Activated naive CD8-positive, alpha-beta T cell treated with anti-CD3 and anti-CD28 coated beads for 36 hours (primary cell): ENCODE results near the gene MED13. TPM values are rescaled to one million over a fixed set of nuclear protein-coding genes. Genes with fewer than 3 reads are reported as not detected.
A peak's percentile ranks its signal among the peaks of the same experiment; 100 is the strongest.

Experiments
- DNase-seq: peaks from one replicate; pipeline ENCODE4 v3.0.0; 2021
- H3K27ac Mint-ChIP-seq: one replicate; pipeline ENCODE4 v1.8.0; 2022; ENCODE audit warnings: mild to moderate bottlenecking, moderate library complexity, mixed read lengths
- H3K27me3 Mint-ChIP-seq: one replicate; pipeline ENCODE4 v1.8.0; 2022; ENCODE audit warnings: mild to moderate bottlenecking, mixed read lengths
- H3K36me3 Mint-ChIP-seq: one replicate; pipeline ENCODE4 v1.8.0; 2021; ENCODE audit warnings: mild to moderate bottlenecking, mixed read lengths
- H3K4me1 Mint-ChIP-seq: one replicate; pipeline ENCODE4 v1.8.0; 2021; ENCODE audit warnings: mixed read lengths
- H3K4me3 Mint-ChIP-seq: one replicate; pipeline ENCODE4 v1.8.0; 2022; ENCODE audit warnings: mild to moderate bottlenecking, moderate library complexity, mixed read lengths
- H3K9me3 Mint-ChIP-seq: one replicate; pipeline ENCODE4 v1.8.0; 2022; ENCODE audit warnings: mixed read lengths
- total RNA-seq, 2 experiments: library from RNA; stranded (reverse); gene quantifications; one replicate each; pipeline ENCODE4 v1.2.3, GENCODE V29; 2021

MED13 gene
- total RNA-seq, result 10 to 100 TPM; 37.8 to 39.1 TPM

GRCh38 chr17:62064791-62065563 lies at the start of gene MED13:
MED13 (minus strand) TSS chr17:62065278; CDS start chr17:62065205, 73 bp downstream.
- peaks cover 31% of the 10 kb centered on the region for H3K4me1 Mint-ChIP-seq
- no peaks in the 10 kb centered on the region for H3K27me3 Mint-ChIP-seq
- DNase-seq, result peak; percentile 57
- no peaks in the 10 kb centered on the region for H3K9me3 Mint-ChIP-seq
- H3K4me3 Mint-ChIP-seq, result peak within 1 kb of the TSS; percentile 98
- peaks cover 18% of the 10 kb centered on the region for H3K36me3 Mint-ChIP-seq
- peak within 1 kb of the TSS; percentile 98 for H3K27ac Mint-ChIP-seq

- no peak for DNase-seq
- Mint-ChIP-seq H3K4me1 (no peaks in the 10 kb centered on the region), H3K9me3 (peaks cover 3% of the 10 kb centered on the region), H3K27ac (no peak overlapping the region), H3K4me3 (no peak overlapping the region), H3K36me3 (no peaks in the 10 kb centered on the region), H3K27me3 (no peaks in the 10 kb centered on the region)
Measured at GRCh38 chr17:62112229-62112628, 47.2 kb upstream of the MED13 start.

DNA sequence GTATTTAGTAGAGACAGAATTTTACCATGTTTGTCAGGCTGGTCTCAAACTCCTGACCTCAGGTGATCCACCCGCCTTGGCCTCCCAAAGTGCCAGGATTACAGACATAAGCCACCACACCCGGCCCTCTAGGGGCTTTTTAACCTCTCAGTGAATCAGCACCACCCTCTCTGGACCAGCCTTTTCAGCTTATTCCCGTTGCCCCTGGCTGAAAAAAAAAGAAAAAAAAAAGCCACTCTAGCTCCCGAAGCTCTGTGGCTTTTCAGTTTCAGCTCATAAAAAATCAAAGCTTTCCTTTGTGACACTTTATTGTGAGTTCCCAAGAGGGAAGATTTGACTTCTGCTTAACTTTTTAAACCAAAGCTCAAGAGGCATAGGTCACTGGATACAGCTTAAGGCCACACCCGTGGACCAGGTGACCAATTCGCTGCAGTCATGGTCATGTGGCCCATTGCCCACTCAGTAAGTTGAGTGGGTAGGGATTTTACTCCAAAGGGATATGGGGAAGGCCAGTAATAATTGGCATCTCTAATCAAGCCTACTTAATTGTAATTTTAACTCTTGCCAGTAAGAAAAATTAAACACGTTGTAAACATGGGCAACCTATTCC lies 46.6 kb upstream of the MED13 start:
- Mint-ChIP-seq H3K9me3 (peaks cover 3% of the 10 kb centered on the region), H3K27ac (no peak overlapping the region), H3K4me1 (no peaks in the 10 kb centered on the region), H3K4me3 (no peak overlapping the region), H3K27me3 (no peaks in the 10 kb centered on the region), H3K36me3 (no peaks in the 10 kb centered on the region)
- DNase-seq, result no peak

GRCh38 chr17:62110923-62111484 lies 45.9 kb upstream of the MED13 start:
- no peak overlapping the region for H3K4me3 Mint-ChIP-seq
- H3K4me1 Mint-ChIP-seq, result no peaks in the 10 kb centered on the region
- no peak for DNase-seq
- H3K27me3 Mint-ChIP-seq, result no peaks in the 10 kb centered on the region
- H3K27ac Mint-ChIP-seq, result no peak overlapping the region
- no peaks in the 10 kb centered on the region for H3K36me3 Mint-ChIP-seq
- peaks cover 3% of the 10 kb centered on the region for H3K9me3 Mint-ChIP-seq

DNA sequence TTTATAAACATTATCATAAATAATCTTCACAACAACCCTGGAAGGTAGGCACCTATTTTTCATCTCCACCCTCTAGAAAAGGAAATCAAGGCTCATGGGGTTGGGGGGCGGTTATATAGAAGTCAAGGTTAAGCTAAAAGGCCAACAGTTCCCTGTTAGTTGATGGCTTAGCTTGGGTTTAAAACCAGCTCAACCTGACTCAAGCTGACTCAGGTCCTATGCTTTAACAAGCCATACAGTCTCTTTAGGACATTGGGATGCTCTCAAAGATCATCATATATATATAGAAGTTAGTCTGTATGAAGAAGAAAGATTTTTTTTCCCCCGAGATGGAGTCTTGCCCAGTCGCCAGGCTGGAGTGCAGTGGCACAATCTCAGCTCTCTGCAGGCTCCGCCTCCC lies 44.8 kb upstream of the MED13 start:
- Mint-ChIP-seq H3K4me3 (no peak overlapping the region), H3K27me3 (no peaks in the 10 kb centered on the region), H3K4me1 (no peaks in the 10 kb centered on the region), H3K27ac (no peak overlapping the region), H3K9me3 (peaks cover 3% of the 10 kb centered on the region), H3K36me3 (no peaks in the 10 kb centered on the region)
- no peak for DNase-seq

GRCh38 chr17:62109378-62109902 lies 44.4 kb upstream of the MED13 start:
- H3K27me3 Mint-ChIP-seq, result no peaks in the 10 kb centered on the region
- H3K4me1 Mint-ChIP-seq, result no peaks in the 10 kb centered on the region
- H3K9me3 Mint-ChIP-seq, result peaks cover 3% of the 10 kb centered on the region

DNA sequence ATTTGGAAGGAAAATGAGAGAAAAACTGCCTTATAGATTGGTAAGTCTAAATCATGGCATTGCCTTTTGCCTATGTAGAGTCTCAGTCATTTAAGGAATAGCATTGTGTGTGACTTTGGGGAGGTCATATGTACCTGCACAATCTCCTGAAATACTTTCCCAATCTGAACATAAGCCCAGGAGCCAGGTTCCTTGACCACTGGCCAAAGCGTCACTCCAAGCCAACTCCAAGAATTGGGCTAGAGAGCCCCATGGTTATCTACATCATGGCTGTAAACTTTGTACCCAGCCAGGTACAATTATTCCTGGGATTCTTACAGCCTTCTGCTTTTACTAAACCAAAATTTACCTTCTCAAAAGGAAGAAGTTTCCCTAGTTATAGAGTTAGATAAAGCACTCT lies 40.8 kb upstream of the MED13 start:
- Mint-ChIP-seq H3K36me3 (no peaks in the 10 kb centered on the region), H3K4me3 (no peak overlapping the region), H3K4me1 (no peaks in the 10 kb centered on the region), H3K9me3 (no peaks in the 10 kb centered on the region), H3K27me3 (no peaks in the 10 kb centered on the region), H3K27ac (no peak overlapping the region)
- no peak for DNase-seq

More at GRCh38 chr17:62109378-62109902, 44.4 kb upstream of the MED13 start:
- Mint-ChIP-seq H3K27ac (no peak overlapping the region), H3K4me3 (no peak overlapping the region), H3K36me3 (no peaks in the 10 kb centered on the region)
- peak; percentile 70 for DNase-seq

DNA sequence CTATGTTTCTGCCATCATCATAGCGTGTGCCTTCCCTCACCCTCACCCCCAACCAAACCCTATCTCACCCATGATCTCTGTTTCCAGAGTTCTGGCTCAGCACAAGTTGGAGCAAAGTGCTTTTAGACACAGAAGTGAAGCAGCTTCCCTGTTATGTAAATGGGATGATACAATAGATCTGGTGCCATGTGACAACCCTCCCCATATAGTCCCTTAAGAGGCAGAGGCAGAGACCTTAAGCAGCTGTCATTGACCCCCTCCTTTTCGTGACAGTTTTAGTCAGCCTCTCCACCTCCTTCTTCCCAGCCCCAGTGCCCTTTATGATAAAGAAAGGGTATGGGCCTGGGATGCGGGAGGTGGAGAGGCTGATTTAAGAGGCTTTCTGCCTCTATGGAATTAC lies 40.3 kb upstream of the MED13 start:
- DNase-seq, result no peak
- Mint-ChIP-seq H3K36me3 (no peaks in the 10 kb centered on the region), H3K9me3 (no peaks in the 10 kb centered on the region), H3K4me1 (no peaks in the 10 kb centered on the region), H3K27me3 (no peaks in the 10 kb centered on the region), H3K4me3 (no peak overlapping the region), H3K27ac (no peak overlapping the region)

GRCh38 chr17:62101515-62101914 lies 36.4 kb upstream of the MED13 start:
- H3K27me3 Mint-ChIP-seq, result no peaks in the 10 kb centered on the region
- no peaks in the 10 kb centered on the region for H3K9me3 Mint-ChIP-seq
- H3K36me3 Mint-ChIP-seq, result no peaks in the 10 kb centered on the region
- no peak overlapping the region for H3K4me3 Mint-ChIP-seq
- H3K4me1 Mint-ChIP-seq, result peaks cover 10% of the 10 kb centered on the region
- H3K27ac Mint-ChIP-seq, result no peak overlapping the region
- DNase-seq, result no peak

GRCh38 chr17:62101090-62101489 lies 36.0 kb upstream of the MED13 start:
- no peak for DNase-seq
- Mint-ChIP-seq H3K36me3 (no peaks in the 10 kb centered on the region), H3K27me3 (no peaks in the 10 kb centered on the region), H3K4me1 (peaks cover 10% of the 10 kb centered on the region), H3K4me3 (no peak overlapping the region), H3K27ac (no peak overlapping the region), H3K9me3 (no peaks in the 10 kb centered on the region)

DNA sequence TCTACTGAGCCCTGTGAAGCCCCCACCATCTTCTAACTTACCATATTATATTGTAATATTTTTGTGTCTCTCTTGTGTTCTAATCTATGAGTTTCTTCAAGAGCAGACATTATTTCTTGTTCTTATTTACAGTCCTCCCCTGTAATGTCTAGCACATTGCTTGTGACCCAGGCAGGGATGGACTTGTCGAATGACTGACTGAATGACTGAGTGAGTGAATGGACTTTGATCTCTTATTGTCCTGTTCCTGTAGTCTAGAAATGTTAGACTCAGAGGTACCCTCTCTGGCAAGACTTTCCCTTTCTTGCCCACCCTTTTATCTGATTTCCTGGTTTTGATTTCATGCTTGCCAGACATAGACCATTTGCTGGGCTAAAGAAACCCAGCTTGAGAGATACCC lies 35.0 kb upstream of the MED13 start:
- no peaks in the 10 kb centered on the region for H3K36me3 Mint-ChIP-seq
- H3K27me3 Mint-ChIP-seq, result no peaks in the 10 kb centered on the region
- no peak overlapping the region for H3K4me3 Mint-ChIP-seq
- no peak for DNase-seq
- no peaks in the 10 kb centered on the region for H3K9me3 Mint-ChIP-seq
- H3K27ac Mint-ChIP-seq, result no peak overlapping the region
- peaks cover 10% of the 10 kb centered on the region for H3K4me1 Mint-ChIP-seq

DNA sequence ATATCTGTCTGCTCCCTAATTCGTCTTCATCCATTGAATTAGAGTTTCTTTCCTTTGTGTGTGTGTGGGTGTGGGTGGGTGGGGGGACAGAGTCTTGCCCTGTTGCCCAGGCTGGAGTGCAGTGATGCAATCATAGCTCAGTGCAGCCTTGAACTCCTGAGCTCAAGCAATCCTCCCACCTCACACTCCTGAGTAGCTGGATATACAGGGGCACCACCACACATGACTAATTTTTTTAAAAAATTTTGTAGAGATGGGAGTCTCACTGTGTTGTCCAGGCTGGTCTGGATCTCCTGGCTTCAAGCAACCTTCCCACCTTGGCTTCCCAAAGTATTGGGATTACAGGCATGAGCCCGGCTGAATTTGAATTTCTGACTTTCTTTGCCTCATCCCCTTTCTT lies 34.5 kb upstream of the MED13 start:
- peaks cover 10% of the 10 kb centered on the region for H3K4me1 Mint-ChIP-seq
- no peak for DNase-seq
- no peaks in the 10 kb centered on the region for H3K27me3 Mint-ChIP-seq
- no peaks in the 10 kb centered on the region for H3K36me3 Mint-ChIP-seq
- no peaks in the 10 kb centered on the region for H3K9me3 Mint-ChIP-seq
- H3K27ac Mint-ChIP-seq, result no peak overlapping the region
- H3K4me3 Mint-ChIP-seq, result no peak overlapping the region

GRCh38 chr17:62098623-62099231 lies 33.6 kb upstream of the MED13 start:
- no peak for DNase-seq
- peaks cover 10% of the 10 kb centered on the region for H3K4me1 Mint-ChIP-seq
- no peaks in the 10 kb centered on the region for H3K36me3 Mint-ChIP-seq
- H3K27ac Mint-ChIP-seq, result peak overlapping the region; percentile 58
- H3K9me3 Mint-ChIP-seq, result no peaks in the 10 kb centered on the region
- no peaks in the 10 kb centered on the region for H3K27me3 Mint-ChIP-seq
- H3K4me3 Mint-ChIP-seq, result peak overlapping the region; percentile 3

DNA sequence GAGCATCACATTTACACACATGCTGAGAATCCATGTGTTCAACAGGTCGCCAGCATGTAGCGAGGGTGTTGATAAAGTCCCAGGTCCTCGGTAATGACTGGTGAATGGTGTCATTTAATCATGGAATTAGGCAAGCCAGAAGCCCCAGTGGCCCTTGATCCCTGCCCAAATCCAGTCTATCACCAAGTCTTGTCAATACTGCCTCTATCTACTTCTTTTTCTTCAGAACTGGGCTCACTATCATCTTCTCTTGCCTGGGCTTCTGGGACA lies 31.3 kb upstream of the MED13 start:
- Mint-ChIP-seq H3K36me3 (no peaks in the 10 kb centered on the region), H3K4me1 (peaks cover 15% of the 10 kb centered on the region), H3K9me3 (no peaks in the 10 kb centered on the region), H3K27me3 (no peaks in the 10 kb centered on the region), H3K27ac (no peak overlapping the region), H3K4me3 (no peak overlapping the region)
- DNase-seq, result no peak

GRCh38 chr17:62094175-62094574 lies 29.1 kb upstream of the MED13 start:
- H3K4me1 Mint-ChIP-seq, result peaks cover 14% of the 10 kb centered on the region
- no peaks in the 10 kb centered on the region for H3K27me3 Mint-ChIP-seq
- H3K4me3 Mint-ChIP-seq, result no peak overlapping the region
- no peak overlapping the region for H3K27ac Mint-ChIP-seq
- no peaks in the 10 kb centered on the region for H3K36me3 Mint-ChIP-seq
- H3K9me3 Mint-ChIP-seq, result no peaks in the 10 kb centered on the region
- no peak for DNase-seq
